GM12878 (cell line): Measurements from ENCODE around the gene NUDT1. TPM values are rescaled to one million over a fixed set of nuclear protein-coding genes. Genes with fewer than 3 reads are reported as not detected.

Experiments used
- ATAC-seq: fragments of 200-7000 bp; cut with Tn5 transposase; 3 replicates; pipeline ENCODE4 v1.9.1; 2020; ENCODE audit warnings: mild to moderate bottlenecking, moderate library complexity
- BruUV-seq: library from RNA; stranded (reverse); fragments of 400-500 nt; replicated peaks from 2 replicates; lab custom pipeline; 2021; lab: Mats Ljungman, UMichigan
- CTCF ChIA-PET: fragments of 300-600 bp; sonication (Branson Sonifier 250); formaldehyde crosslinking; extraction: SDS; loops from one replicate; lab custom pipeline; 2021; ENCODE audit warnings: inconsistent platforms; lab: Yijun Ruan, JAX
- POLR2A ChIA-PET: fragments of 350-600 bp; formaldehyde crosslinking; extraction: SDS; loops from one replicate; lab custom pipeline; 2021; ENCODE audit warnings: inconsistent platforms; lab: Charles Lee
- RAD21 ChIA-PET: fragments of 300-600 bp; sonication (Branson Sonifier 250); formaldehyde crosslinking; loops from one replicate; lab custom pipeline; 2023; ENCODE audit warnings: antibody characterized with exemption; ENCODE audit not compliant: unreplicated experiment; lab: Charles Lee
- SMC1A ChIA-PET: fragments of 300-600 bp; sonication (Branson Sonifier 250); formaldehyde crosslinking; loops from one replicate; lab custom pipeline; 2023; ENCODE audit not compliant: unreplicated experiment, uncharacterized antibody; lab: Charles Lee
- DNase-seq: peaks from one replicate; pipeline ENCODE4 v3.0.0-alpha.2; 2011; ENCODE audit warnings: low read depth, low spot score
- FAIRE-seq: peaks from 3 replicates; lab custom pipeline; 2011; peaks lifted over from hg19 to GRCh38; lab: Jason Lieb, UNC
- H2AFZ ChIP-seq: 2 replicates; pipeline ENCODE4 v1.6.0; 2011; ENCODE audit warnings: low read depth, low read length, control low read depth; ENCODE audit not compliant: control insufficient read depth
- H3K27ac ChIP-seq: 2 replicates; pipeline ENCODE4 v1.5.1; 2011; ENCODE audit warnings: control low read depth; ENCODE audit not compliant: control insufficient read depth, insufficient read depth
- H3K27me3 ChIP-seq, 2 experiments: replicated peaks in 1 of 2; 2 replicates each; pipeline versions ENCODE4 v1.6.0 to v1.6.1; 2011; ENCODE audit warnings: low read length in 1 of 2; ENCODE audit not compliant: control insufficient read depth in 2 of 2, insufficient read depth in 2 of 2
- H3K36me3 ChIP-seq, 2 experiments: 2 replicates each; pipeline ENCODE4 v1.5.1; 2011; ENCODE audit warnings: low read length in 1 of 2; ENCODE audit not compliant: control insufficient read depth in 2 of 2, insufficient read depth in 2 of 2
- H3K4me1 ChIP-seq: 2 replicates; pipeline ENCODE4 v1.6.1; 2011; ENCODE audit warnings: mild to moderate bottlenecking, low read length, moderate library complexity, mixed read lengths; ENCODE audit not compliant: control insufficient read depth, insufficient read depth
- H3K4me2 ChIP-seq: 2 replicates; pipeline ENCODE4 v1.6.0; 2011; ENCODE audit warnings: control low read depth; ENCODE audit not compliant: control insufficient read depth, insufficient read depth
- H3K4me3 ChIP-seq: fragments of 200-600 bp; sonication (generic); 2 replicates; pipeline ENCODE4 v1.5.1; 2016
- H3K79me2 ChIP-seq: 2 replicates; pipeline ENCODE4 v1.6.0; 2011; ENCODE audit warnings: low read length; ENCODE audit not compliant: control insufficient read depth, insufficient read depth
- H3K9ac ChIP-seq: 2 replicates; pipeline ENCODE4 v1.8.0; 2011; ENCODE audit warnings: low read length, control low read depth, mixed read lengths; ENCODE audit not compliant: control insufficient read depth, insufficient read depth
- H3K9me3 ChIP-seq: replicated peaks from 3 replicates; pipeline ENCODE4 v1.5.1; 2011; ENCODE audit warnings: mild to moderate bottlenecking, low read length; ENCODE audit not compliant: control insufficient read depth, insufficient read depth
- H4K20me1 ChIP-seq: 2 replicates; pipeline ENCODE4 v1.6.0; 2011; ENCODE audit not compliant: control insufficient read depth, insufficient read depth
- CBX3 ChIP-seq: fragments of 200-600 bp; sonication (generic); IDR thresholded peaks from 2 replicates; pipeline ENCODE4 v1.6.1; 2016; ENCODE audit warnings: low read depth, borderline replicate concordance
- CREB1 ChIP-seq: IDR thresholded peaks from 2 replicates; pipeline ENCODE4 v1.6.1; 2012; ENCODE audit warnings: low read depth, mild to moderate bottlenecking, inconsistent platforms
- CREM ChIP-seq: IDR thresholded peaks from 2 replicates; pipeline ENCODE4 v1.6.1; 2014; ENCODE audit warnings: antibody characterized with exemption, low read depth
- CUX1 ChIP-seq: IDR thresholded peaks from 2 replicates; pipeline ENCODE4 v1.6.1; 2012; ENCODE audit warnings: improper control_type of control experiment, low read depth, low read length; ENCODE audit not compliant: insufficient replicate concordance
- MYB ChIP-seq: fragments of 150-350 bp; IDR thresholded peaks from 2 replicates; pipeline ENCODE4 v1.6.1; 2014; ENCODE audit warnings: mild to moderate bottlenecking, low read depth, low read length, borderline replicate concordance
- NR2C2 ChIP-seq: IDR thresholded peaks from 2 replicates; pipeline ENCODE4 v1.6.1; 2011; ENCODE audit warnings: borderline replicate concordance, low read depth; ENCODE audit not compliant: control insufficient read depth, insufficient read length
- RB1 ChIP-seq: fragments of 450-650 bp; formaldehyde crosslinking; IDR thresholded peaks from 2 replicates; pipeline ENCODE4 v1.6.1; 2017; ENCODE audit warnings: mild to moderate bottlenecking, borderline replicate concordance
- RELB ChIP-seq: fragments of 450-650 bp; IDR thresholded peaks from 2 replicates; pipeline ENCODE4 v1.6.1; 2017; ENCODE audit warnings: low read depth, mild to moderate bottlenecking, moderate library complexity
- SP1 ChIP-seq: IDR thresholded peaks from one replicate; pipeline ENCODE4 v1.6.1; 2011; ENCODE audit warnings: low read depth, low read length
- WGBS: methylation state at CpG from one replicate; pipeline ENCODE4 v1.1.6; 2016; ENCODE audit warnings: low lambda C conversion rate; ENCODE audit not compliant: insufficient replicate concordance, insufficient coverage; ENCODE audit errors: missing lambda C conversion rate; 5-methylcytosine and 5-hydroxymethylcytosine counted together
- in situ Hi-C: fragments of 300-500 bp; cut with MboI; formaldehyde crosslinking; loops from 9 replicates; pipeline ENCODE4 v1.14.3; 2018; ENCODE audit warnings: mixed read lengths
- intact Hi-C: fragments of 100-400 bp; cut with micrococcal nuclease; formaldehyde crosslinking; loops from one replicate; pipeline ENCODE4 v1.14.2; 2022; ENCODE audit not compliant: unreplicated experiment
- polyA plus RNA-seq, 11 experiments: library from polyadenylated mRNA; depleted of rRNA in 4 of 11; unstranded in 6 of 11; stranded (reverse) in 5 of 11; fragments of >200 nt; fragmentation: Nextera tagmentation in 4 of 11; fragmentation: Illumina TruSeq in 1 of 11; extraction: Ambion mirVana in 4 of 11; extraction: Trizol in 1 of 11; gene quantifications; 1 replicate in 1 of 11; 2 replicates in 10 of 11; pipeline versions ENCODE4 v1.2.1 to v1.2.3, GENCODE V29; 2011 to 2016; ENCODE audit warnings: inconsistent platforms in 2 of 11, missing spikeins in 2 of 11, low read depth in 1 of 11
- total RNA-seq, 4 experiments: library from RNA; depleted of rRNA in 3 of 4; stranded (reverse); fragments of >200 nt in 3 of 4; fragmentation: Illumina TruSeq in 1 of 4; extraction: Trizol in 1 of 4; gene quantifications; 2 replicates each; pipeline versions ENCODE4 v1.2.1 to v1.2.3, GENCODE V29; 2013 to 2021

Gene NUDT1
- total and polyA plus RNA-seq, 10 of the 15 experiments (the other 5 are each of a cell fraction or from before 2014, with no cell fraction given) = 7.7 to 122 (median 59.2) TPM

- H4K20me1 ChIP-seq = no peaks in the 10 kb centered on the region
- peaks cover 9% of the 10 kb centered on the region for H3K4me1 ChIP-seq
- CTCF ChIA-PET = interaction anchor here (0.5 to 1.8 kb wide), 4 partner anchors 9 to 144 kb away, joined by 3 to 11 read pairs (median 5); no protein-coding TSS in a partner anchor
- H3K27me3 ChIP-seq = no peaks in the 10 kb centered on the region
- SMC1A ChIA-PET = interaction anchor here (0.9 to 1.9 kb wide), 3 partner anchors 14 to 104 kb away, joined by 3 to 4 read pairs (median 3); no protein-coding TSS in a partner anchor
- DNase-seq (no peak), ATAC-seq (peak; percentile 75), FAIRE-seq (no peak)
- WGBS = 25% methylated on average over 13 of the region's 13 CpGs
- no peaks in the 10 kb centered on the region for H3K9me3 ChIP-seq
- POLR2A ChIA-PET = interaction anchor here (0.6 kb wide), 2 partner anchors 132 to 857 kb away, joined by 4 to 5 read pairs; no protein-coding TSS in a partner anchor
- H2AFZ ChIP-seq = no peak overlapping the region
- in situ Hi-C loops = no loop called here
- no peaks in the 10 kb centered on the region for H3K79me2 ChIP-seq
- no peak overlapping the region; the same call in 1 of the 2 replicates for H3K9ac ChIP-seq
- H3K4me2 ChIP-seq = peak overlapping the region; percentile 30; the same call in 1 of the 2 replicates
- no peak overlapping the region for H3K4me3 ChIP-seq
- H3K27ac ChIP-seq = no peak overlapping the region
- TF ChIP-seq NR2C2 (no peak), CREM (peak; percentile 32; the same call in 1 of the 2 replicates), MYB (no peak), CBX3 (no peak), CREB1 (peak; percentile 54; the same call in 1 of the 2 replicates), RB1 (no peak)
- intact Hi-C loops = loop anchor here (10.0 kb wide), 1 partner anchor 389 kb away; no protein-coding TSS in a partner anchor
- peaks cover 10 to 25% of the 10 kb centered on the region in 2 experiments for H3K36me3 ChIP-seq
- BruUV-seq = no TSS peak
- RAD21 ChIA-PET = interaction anchor here (1.1 to 1.3 kb wide), 3 partner anchors 8 to 104 kb away, joined by 3 to 4 read pairs (median 4); no protein-coding TSS in a partner anchor
These were observed 38.2 kb upstream of the NUDT1 start for GRCh38 chr7:2203766-2204300.

- FAIRE-seq (no peak), DNase-seq (no peak), ATAC-seq (no peak)
- intact Hi-C loops = loop anchor here (10.0 kb wide), 1 partner anchor 390 kb away; no protein-coding TSS in a partner anchor
- ChIA-PET POLR2A (no interaction called here), CTCF (interaction anchor here (0.5 to 1.8 kb wide), 2 partner anchors 10 to 21 kb away, joined by 3 to 11 read pairs; no protein-coding TSS in a partner anchor), SMC1A (interaction anchor here (0.6 to 1.9 kb wide), 2 partner anchors 15 to 143 kb away, joined by 3 to 4 read pairs; no protein-coding TSS in a partner anchor), RAD21 (interaction anchor here (1.3 kb wide), 1 partner anchor 105 kb away, joined by 4 read pairs; no protein-coding TSS in a partner anchor)
- H4K20me1 ChIP-seq = no peaks in the 10 kb centered on the region
- in situ Hi-C loops = no loop called here
- 93% methylated on average over 11 of the region's 11 CpGs for WGBS
- BruUV-seq = no TSS peak
- no peak overlapping the region for H3K4me2 ChIP-seq
- H3K27me3 ChIP-seq = no peaks in the 10 kb centered on the region
- peaks cover 14% of the 10 kb centered on the region for H3K4me1 ChIP-seq
- H3K27ac ChIP-seq = no peak overlapping the region
- no peaks in the 10 kb centered on the region for H3K9me3 ChIP-seq
- peaks cover 3% of the 10 kb centered on the region for H3K79me2 ChIP-seq
- peaks cover 10 to 26% of the 10 kb centered on the region in 2 experiments for H3K36me3 ChIP-seq
- H3K9ac ChIP-seq = no peak overlapping the region
- no peak overlapping the region for H2AFZ ChIP-seq
- H3K4me3 ChIP-seq = no peak overlapping the region
- TF ChIP-seq CUX1 (no peak), RELB (no peak), SP1 (no peak)
These were observed 37.6 kb upstream of the NUDT1 start for GRCh38 chr7:2204446-2204845.
